AG04450 (cell line): ENCODE measurements around the gene NSL1. TPM values are rescaled to one million over a fixed set of nuclear protein-coding genes. Genes with fewer than 3 reads are reported as not detected.

Source experiments
- CTCF ChIA-PET: fragments of 300-600, 350-600 bp; formaldehyde crosslinking; extraction: SDS; loops from one replicate; lab custom pipeline; 2022; ENCODE audit warnings: antibody characterized with exemption, inconsistent platforms; lab: Charles Lee
- POLR2A ChIA-PET: fragments of 350-600 bp; formaldehyde crosslinking; extraction: SDS; loops from one replicate; lab custom pipeline; 2021; ENCODE audit warnings: antibody characterized with exemption, inconsistent platforms; lab: Yijun Ruan, JAX
- DNase-seq: peaks from one replicate; pipeline ENCODE4 v3.0.0-alpha.2; 2011; ENCODE audit warnings: low read depth, low spot score
- H3K27ac ChIP-seq: one replicate; pipeline ENCODE4 v1.5.1; 2012; ENCODE audit warnings: low read depth, low read length, control low read depth
- H3K27me3 ChIP-seq: one replicate; pipeline ENCODE4 v1.6.0; 2012; ENCODE audit warnings: low read length; ENCODE audit not compliant: control insufficient read depth, insufficient read depth
- H3K4me3 ChIP-seq: 2 replicates; pipeline ENCODE4 v1.5.1; 2011; ENCODE audit warnings: mild to moderate bottlenecking, low read depth, low read length, control low read depth
- H3K9me3 ChIP-seq: 2 replicates; pipeline ENCODE4 v1.5.1; 2012; ENCODE audit warnings: low read length; ENCODE audit not compliant: control insufficient read depth, insufficient read depth
- CTCF ChIP-seq: IDR thresholded peaks from 2 replicates; pipeline ENCODE4 v1.5.1; 2011; ENCODE audit warnings: low read depth, low read length, control low read depth, inconsistent platforms
- polyA plus RNA-seq: library from polyadenylated mRNA; depleted of rRNA; stranded (reverse); fragments of >200 nt; gene quantifications from 2 replicates; pipeline ENCODE4 v1.2.3, GENCODE V29; 2011

Gene NSL1
- polyA plus RNA-seq, 1 experiment = 33.8 TPM

GRCh38 chr1:212752934-212753497 lies 38.6 kb downstream of the NSL1 start:
- DNase-seq = no peak
- Histone ChIP-seq H3K4me3 (no peak overlapping the region), H3K9me3 (no peaks in the 10 kb centered on the region), H3K27me3 (no peaks in the 10 kb centered on the region), H3K27ac (no peak overlapping the region)
- ChIA-PET CTCF (interaction anchor here (1.0 to 8.1 kb wide), 5 partner anchors 24 to 276 kb away, joined by 3 to 59 read pairs (median 3); no protein-coding TSS in a partner anchor), POLR2A (no interaction called here)
- TF ChIP-seq CTCF = no peak

- no peak overlapping the region for H3K27ac ChIP-seq
- ChIA-PET CTCF (interaction anchor here (0.6 to 8.1 kb wide), 8 partner anchors 10 to 275 kb away, joined by 3 to 66 read pairs (median 4); no protein-coding TSS in a partner anchor), POLR2A (no interaction called here)
- TF ChIP-seq CTCF = no peak
- no peaks in the 10 kb centered on the region for H3K27me3 ChIP-seq
- no peak for DNase-seq
- H3K4me3 ChIP-seq = no peak overlapping the region
- H3K9me3 ChIP-seq = no peaks in the 10 kb centered on the region
Observed at GRCh38 chr1:212752252-212752933, 39.2 kb downstream of the NSL1 start.

- no peaks in the 10 kb centered on the region for H3K9me3 ChIP-seq
- H3K4me3 ChIP-seq = no peak overlapping the region
- peak; percentile 54 for DNase-seq
- TF ChIP-seq CTCF = peak; percentile 81
- no peaks in the 10 kb centered on the region for H3K27me3 ChIP-seq
- CTCF ChIA-PET = interaction anchor here (0.5 to 8.1 kb wide), 50 partner anchors 9 to 467 kb away, joined by 3 to 68 read pairs (median 5); partner anchors contain the start of genes NSL1 and VASH2
- POLR2A ChIA-PET = interaction anchor here (0.6 kb wide), 1 partner anchor 22 kb away, joined by 3 read pairs; no protein-coding TSS in a partner anchor
- peak overlapping the region; percentile 67 for H3K27ac ChIP-seq
Observed at GRCh38 chr1:212749821-212750535, 41.6 kb downstream of the NSL1 start.

DNA sequence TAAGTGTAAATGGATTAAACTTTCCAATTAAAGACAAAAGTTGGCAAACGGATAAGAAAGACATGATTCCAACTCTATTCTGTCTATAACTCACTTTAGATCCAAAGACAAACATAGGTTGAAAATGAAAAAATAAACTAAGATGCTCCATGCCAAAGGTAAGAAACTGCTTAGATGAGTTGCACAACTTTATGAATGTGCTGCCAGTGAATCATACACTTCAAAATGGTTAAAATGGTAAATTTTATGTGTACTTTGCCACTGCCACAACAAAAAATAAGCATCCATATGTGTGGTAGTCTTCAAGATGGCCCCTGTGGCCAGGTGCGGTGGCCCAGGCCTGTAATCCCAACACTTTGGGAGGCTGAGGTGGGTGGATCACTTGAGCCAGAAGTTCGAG lies 45.0 kb downstream of the NSL1 start:
- Histone ChIP-seq H3K27ac (no peak overlapping the region), H3K9me3 (no peaks in the 10 kb centered on the region), H3K27me3 (no peaks in the 10 kb centered on the region), H3K4me3 (no peak overlapping the region)
- TF ChIP-seq CTCF = no peak
- POLR2A ChIA-PET = no interaction called here
- CTCF ChIA-PET = interaction anchor here (0.6 to 8.1 kb wide), 6 partner anchors 11 to 290 kb away, joined by 3 to 59 read pairs (median 4); partner anchors contain the start of gene BATF3
- no peak for DNase-seq
